Esophagus squamous epithelium (tissue), 5 donors: ENCODE results near the gene GALNT15. TPM values are rescaled to one million over a fixed set of nuclear protein-coding genes. Genes with fewer than 3 reads are reported as not detected.

Experiments used
- DNase-seq: peaks from one replicate; lab custom pipeline; 2025; lab: John Stamatoyannopoulos, UW
- H3K27ac ChIP-seq, 4 donors: fragments of 200-600 bp; sonication (generic); one replicate each; pipeline ENCODE4 v1.5.1; 2016 to 2019; ENCODE audit warnings: mild to moderate bottlenecking in 1 of 4
- H3K27me3 ChIP-seq, 4 donors: fragments of 200-600 bp; sonication (generic); 1 replicate in 3 of 4; 2 replicates in 1 of 4; pipeline versions ENCODE4 v1.5.1 to v1.6.0; 2017 to 2021; ENCODE audit warnings: antibody characterized with exemption in 1 of 4
- H3K36me3 ChIP-seq, 3 donors: fragments of 200-600 bp; sonication (generic); one replicate each; pipeline ENCODE4 v1.5.1; 2016 to 2019
- H3K4me1 ChIP-seq, 3 donors: fragments of 200-600 bp; sonication (generic); one replicate each; pipeline ENCODE4 v1.5.1; 2017 to 2019
- H3K4me3 ChIP-seq, 4 donors: fragments of 200-600 bp; sonication (generic); 1 replicate in 3 of 4; 2 replicates in 1 of 4; pipeline ENCODE4 v1.5.1; 2016 to 2019; ENCODE audit warnings: mild to moderate bottlenecking in 2 of 4, moderate library complexity in 1 of 4
- H3K9me3 ChIP-seq, 3 donors: fragments of 200-600 bp; sonication (generic); one replicate each; pipeline ENCODE4 v1.5.1; 2016 to 2019
- POLR2A ChIP-seq, 4 donors: fragments of 450-650 bp; IDR thresholded peaks; one replicate each; pipeline ENCODE4 v1.6.1; 2017; ENCODE audit warnings: antibody characterized with exemption in 4 of 4, mild to moderate bottlenecking in 4 of 4, moderate library complexity in 3 of 4
- WGBS, 2 donors: methylation state at CpG; one replicate each; pipeline ENCODE4 v1.1.5; 2018; 5-methylcytosine and 5-hydroxymethylcytosine counted together
- intact Hi-C: fragments of 100-400 bp; cut with DNase I; formaldehyde crosslinking; loops from one replicate; pipeline ENCODE4 v1.15.0; 2022
- total RNA-seq, 4 donors: library from RNA; depleted of rRNA; stranded (reverse); fragments of >200 nt; gene quantifications; one replicate each; pipeline ENCODE4 v1.1.0, GENCODE V29; 2016
- TF ChIP-seq, protein P1 (sequence below), 6 experiments: fragments of 450-650 bp in 4 of 6; fragments of 200-600 bp in 2 of 6; sonication (generic) in 2 of 6; IDR thresholded peaks; one replicate each; pipeline ENCODE4 v1.5.1; 2016 to 2019; ENCODE audit warnings: antibody characterized with exemption in 6 of 6, mild to moderate bottlenecking in 4 of 6, moderate library complexity in 4 of 6
- donor health status: DM: yes; HTN: yes; CAD: no.

Gene GALNT15
- total RNA-seq, 4 donors from 2014 or later, result 4.6 to 117 (median 35.6) TPM

DNA sequence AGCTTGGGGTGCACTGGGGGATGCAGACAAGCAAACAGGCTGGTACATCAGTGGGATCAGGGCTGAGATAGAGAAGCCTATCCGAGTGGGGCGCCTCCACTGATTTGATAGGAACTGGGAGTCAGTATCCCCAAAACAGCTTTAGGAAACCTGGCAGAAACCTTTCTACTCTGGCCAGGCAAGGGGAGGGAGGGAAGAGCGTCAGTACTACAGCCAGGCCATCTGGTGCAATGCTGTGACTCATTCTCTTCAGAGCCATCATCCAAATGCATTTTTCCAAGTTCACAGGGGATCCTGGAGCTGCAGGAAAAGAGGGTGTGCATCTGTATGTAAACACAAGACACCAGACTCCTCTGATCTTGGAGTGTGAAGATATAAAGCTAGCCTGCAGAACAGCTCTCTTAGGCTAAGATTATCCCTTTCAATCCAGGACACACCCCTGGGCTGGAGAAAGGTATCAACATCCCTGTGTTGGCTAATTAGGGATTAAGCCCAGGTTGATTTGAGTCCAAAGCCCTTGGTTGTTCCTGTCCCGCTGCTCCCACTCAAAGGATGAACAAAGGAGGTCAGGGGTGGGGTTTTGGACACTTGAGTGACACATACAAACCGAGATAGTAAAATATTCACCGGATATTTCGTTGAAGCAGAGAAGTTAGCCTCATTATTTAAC, 9.3 kb downstream of the GALNT15 start:
- WGBS, 2 donors, result 53 to 54% methylated on average over 6 to 7 of the region's 7 CpGs

DNA sequence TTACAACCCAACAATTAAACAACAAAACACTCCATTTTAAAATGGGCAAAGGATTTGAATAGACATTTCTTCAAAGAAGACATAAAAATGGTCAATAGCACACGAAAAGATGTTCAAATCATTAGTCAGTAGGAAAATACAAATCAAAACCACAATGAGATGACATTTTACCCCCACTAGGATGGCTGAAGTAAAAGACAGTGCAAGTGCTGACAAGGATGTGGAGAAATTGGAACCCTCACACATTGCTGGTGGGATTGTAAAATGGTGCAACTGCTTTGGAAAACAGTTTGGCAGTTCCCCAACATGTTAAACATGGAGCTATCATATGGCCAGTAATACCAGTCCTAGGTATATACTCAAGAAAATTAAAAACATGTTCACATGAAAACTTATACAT, 11.6 kb downstream of the GALNT15 start:
- intact Hi-C loops, result no loop called here
- no peaks in the 10 kb centered on the region for H3K9me3 ChIP-seq
- no peak overlapping the region for H3K4me3 ChIP-seq
- H3K27ac ChIP-seq, result no peak overlapping the region
- 37 to 54% methylated on average over 1 of the region's 1 CpG for WGBS, 2 donors
- peaks cover 0 to 34% (median 0%) of the 10 kb centered on the region in 4 donors for H3K27me3 ChIP-seq
- no peaks in the 10 kb centered on the region for H3K36me3 ChIP-seq
- H3K4me1 ChIP-seq, result peaks cover 0 to 29% (median 3%) of the 10 kb centered on the region in 3 donors
- DNase-seq, result no peak
- no peak for TF ChIP-seq POLR2A (IDR thresholded peaks at IDR 0.05)
- TF ChIP-seq, protein P1, sequence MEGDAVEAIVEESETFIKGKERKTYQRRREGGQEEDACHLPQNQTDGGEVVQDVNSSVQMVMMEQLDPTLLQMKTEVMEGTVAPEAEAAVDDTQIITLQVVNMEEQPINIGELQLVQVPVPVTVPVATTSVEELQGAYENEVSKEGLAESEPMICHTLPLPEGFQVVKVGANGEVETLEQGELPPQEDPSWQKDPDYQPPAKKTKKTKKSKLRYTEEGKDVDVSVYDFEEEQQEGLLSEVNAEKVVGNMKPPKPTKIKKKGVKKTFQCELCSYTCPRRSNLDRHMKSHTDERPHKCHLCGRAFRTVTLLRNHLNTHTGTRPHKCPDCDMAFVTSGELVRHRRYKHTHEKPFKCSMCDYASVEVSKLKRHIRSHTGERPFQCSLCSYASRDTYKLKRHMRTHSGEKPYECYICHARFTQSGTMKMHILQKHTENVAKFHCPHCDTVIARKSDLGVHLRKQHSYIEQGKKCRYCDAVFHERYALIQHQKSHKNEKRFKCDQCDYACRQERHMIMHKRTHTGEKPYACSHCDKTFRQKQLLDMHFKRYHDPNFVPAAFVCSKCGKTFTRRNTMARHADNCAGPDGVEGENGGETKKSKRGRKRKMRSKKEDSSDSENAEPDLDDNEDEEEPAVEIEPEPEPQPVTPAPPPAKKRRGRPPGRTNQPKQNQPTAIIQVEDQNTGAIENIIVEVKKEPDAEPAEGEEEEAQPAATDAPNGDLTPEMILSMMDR (IDR thresholded peaks at IDR 0.05), result no peak

More for the DNA sequence above, 9.3 kb downstream of the GALNT15 start:
- intact Hi-C loops, result no loop called here
- no peak for DNase-seq
- H3K27ac ChIP-seq, result peak overlapping the region in 3 of 4 donors; percentile 17 to 79 (median 67)
- peaks cover 0 to 31% (median 5%) of the 10 kb centered on the region in 3 donors for H3K4me1 ChIP-seq
- H3K9me3 ChIP-seq, result no peaks in the 10 kb centered on the region
- H3K4me3 ChIP-seq, result no peak overlapping the region
- no peak for TF ChIP-seq POLR2A (IDR thresholded peaks at IDR 0.05)
- TF ChIP-seq, protein P1 (IDR thresholded peaks at IDR 0.05), result no peak
- H3K27me3 ChIP-seq, result peaks cover 0 to 32% (median 0%) of the 10 kb centered on the region in 4 donors
- no peaks in the 10 kb centered on the region for H3K36me3 ChIP-seq

DNA sequence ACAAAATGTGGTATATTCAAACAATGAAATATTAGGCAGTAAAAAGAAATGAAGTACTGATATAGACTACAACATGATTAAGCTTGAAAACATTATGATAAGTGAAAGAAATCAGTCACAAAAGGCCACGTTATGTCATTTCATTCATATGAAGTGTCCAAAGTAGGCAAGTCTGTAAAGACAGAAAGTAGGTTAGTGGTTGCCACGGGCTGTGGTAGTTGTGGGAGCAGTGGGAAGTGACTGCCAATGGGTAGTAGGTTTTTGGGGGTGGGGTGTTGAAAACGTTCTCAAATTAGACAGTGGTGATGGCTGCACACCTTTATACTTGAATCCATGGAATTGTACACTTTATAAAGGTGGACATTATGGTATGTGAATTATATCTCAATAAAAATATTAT, 12.1 kb downstream of the GALNT15 start:
- DNase-seq, result no peak
- Histone ChIP-seq H3K9me3 (no peaks in the 10 kb centered on the region), H3K27ac (no peak overlapping the region), H3K36me3 (no peaks in the 10 kb centered on the region), H3K4me3 (no peak overlapping the region), H3K4me1 (peaks cover 0 to 25% (median 3%) of the 10 kb centered on the region in 3 donors), H3K27me3 (peaks cover 0 to 37% (median 0%) of the 10 kb centered on the region in 4 donors)
- intact Hi-C loops, result no loop called here
- TF ChIP-seq, protein P1 (IDR thresholded peaks at IDR 0.05), result no peak
- no peak for TF ChIP-seq POLR2A (IDR thresholded peaks at IDR 0.05)
- WGBS, 2 donors, result 55 to 66% methylated on average over 3 of the region's 3 CpGs

DNA sequence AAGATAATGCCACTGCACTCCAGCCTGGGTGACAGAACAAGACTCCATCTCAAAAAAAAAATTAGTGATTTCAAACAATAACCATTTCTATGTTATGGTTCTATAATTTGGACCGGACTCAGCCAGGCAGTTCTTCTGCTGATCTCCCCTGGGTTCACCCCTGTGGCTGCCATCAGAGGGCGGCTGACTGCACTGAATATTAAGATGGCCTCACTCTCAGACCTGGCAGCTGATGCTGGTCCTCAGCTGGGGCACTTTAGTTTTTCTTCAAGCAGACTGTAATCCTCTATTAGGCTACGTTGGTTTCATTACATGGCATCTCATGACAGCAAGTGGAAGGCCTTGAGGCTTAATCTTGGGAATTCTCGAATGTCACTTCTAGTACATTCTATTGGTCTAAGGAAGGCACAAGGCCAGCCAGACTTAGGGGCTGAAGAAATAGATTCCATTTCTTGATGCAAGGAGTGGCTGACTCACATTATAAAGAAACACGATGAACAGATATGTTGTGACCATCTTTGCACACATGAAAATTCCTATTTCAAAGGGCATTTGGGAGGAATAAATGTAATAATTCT, 12.8 kb downstream of the GALNT15 start:
- Histone ChIP-seq H3K4me1 (peaks cover 0 to 19% (median 0%) of the 10 kb centered on the region in 3 donors), H3K36me3 (no peaks in the 10 kb centered on the region), H3K27me3 (peaks cover 0 to 37% (median 0%) of the 10 kb centered on the region in 4 donors), H3K4me3 (no peak overlapping the region), H3K27ac (no peak overlapping the region), H3K9me3 (no peaks in the 10 kb centered on the region)
- intact Hi-C loops, result no loop called here
- WGBS, 2 donors, result 89 to 91% methylated on average over 5 of the region's 5 CpGs
- no peak for TF ChIP-seq POLR2A (IDR thresholded peaks at IDR 0.05)
- TF ChIP-seq, protein P1 (IDR thresholded peaks at IDR 0.05), result no peak
- no peak for DNase-seq

DNA sequence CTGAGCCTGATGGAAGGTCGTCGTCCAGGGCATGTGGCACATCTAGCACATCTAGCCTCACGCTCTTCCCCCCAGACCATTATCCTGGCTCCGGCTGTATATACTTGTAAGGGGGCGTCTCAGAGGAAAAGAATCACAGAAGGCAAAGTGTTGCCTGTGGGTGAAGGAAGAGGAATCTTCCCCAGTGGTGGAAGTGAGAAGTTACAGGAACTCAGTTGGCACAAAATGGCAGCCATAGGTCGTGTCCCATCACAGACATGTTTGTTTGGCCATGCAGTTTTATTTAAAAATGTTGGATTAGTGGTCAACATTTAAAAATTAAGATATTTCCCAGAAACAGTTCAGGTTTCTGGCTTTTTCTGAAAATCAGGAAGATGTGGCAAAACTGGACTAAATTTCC, 13.6 kb downstream of the GALNT15 start:
- Histone ChIP-seq H3K4me1 (peaks cover 0 to 16% (median 0%) of the 10 kb centered on the region in 3 donors), H3K4me3 (no peak overlapping the region), H3K9me3 (no peaks in the 10 kb centered on the region), H3K27me3 (peaks cover 0 to 34% (median 0%) of the 10 kb centered on the region in 4 donors), H3K36me3 (no peaks in the 10 kb centered on the region), H3K27ac (no peak overlapping the region)
- TF ChIP-seq POLR2A (IDR thresholded peaks at IDR 0.05), result no peak
- no peak for DNase-seq
- intact Hi-C loops, result no loop called here
- WGBS, 2 donors, result 85 to 90% methylated on average over 4 to 5 of the region's 6 CpGs
